ENCODE data around the gene SERF1B.
"Not testable (repeated sequence)": the region's sequence is repeated elsewhere in the genome, so short reads cannot be mapped to it uniquely, and the experiment has no call there.

SERF1B gene

DNA sequence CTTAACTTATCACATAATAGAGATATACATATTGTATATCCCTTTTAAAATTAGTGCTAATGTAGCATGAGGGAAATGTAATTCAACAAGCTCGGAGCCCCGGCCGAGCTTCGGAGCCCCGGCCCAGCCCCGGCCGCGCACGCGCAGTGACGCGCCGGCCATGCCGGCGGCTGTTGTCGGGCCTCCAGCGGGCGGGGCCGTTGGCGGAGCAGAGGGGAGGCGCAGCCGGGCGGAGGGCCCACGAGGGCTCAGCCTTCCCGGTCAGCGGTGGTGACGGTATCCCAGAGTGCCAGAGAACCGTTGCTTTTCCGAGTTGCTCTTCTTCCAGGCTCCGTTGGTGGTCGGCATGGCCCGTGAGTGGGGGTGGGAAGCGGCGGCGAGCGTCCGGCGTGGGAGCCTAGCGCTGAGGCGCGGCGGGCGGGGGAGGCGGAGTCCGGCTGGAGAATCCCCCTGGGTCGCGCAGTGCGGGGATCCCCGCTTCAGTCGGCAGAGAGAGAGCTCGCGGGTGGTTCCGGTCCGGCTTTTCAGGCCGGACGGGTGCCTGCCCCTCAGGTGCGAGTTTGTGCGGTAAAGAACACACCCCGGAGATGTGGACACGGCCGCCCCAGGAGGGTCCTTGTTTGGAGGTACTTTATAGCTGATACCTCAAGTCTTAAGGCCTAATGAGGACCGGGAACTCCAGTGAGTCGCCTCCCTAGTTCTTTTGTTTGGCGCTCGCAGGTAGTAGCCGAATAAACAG is at the start of gene SERF1B:
SERF1B (plus strand) TSS at position 146 of the 739 bp plus-strand sequence; CDS start at position 347, 201 bp downstream.
- DNase-seq (ENCODE audit: low read depth in 2 of 2) = not testable (repeated sequence)

DNA sequence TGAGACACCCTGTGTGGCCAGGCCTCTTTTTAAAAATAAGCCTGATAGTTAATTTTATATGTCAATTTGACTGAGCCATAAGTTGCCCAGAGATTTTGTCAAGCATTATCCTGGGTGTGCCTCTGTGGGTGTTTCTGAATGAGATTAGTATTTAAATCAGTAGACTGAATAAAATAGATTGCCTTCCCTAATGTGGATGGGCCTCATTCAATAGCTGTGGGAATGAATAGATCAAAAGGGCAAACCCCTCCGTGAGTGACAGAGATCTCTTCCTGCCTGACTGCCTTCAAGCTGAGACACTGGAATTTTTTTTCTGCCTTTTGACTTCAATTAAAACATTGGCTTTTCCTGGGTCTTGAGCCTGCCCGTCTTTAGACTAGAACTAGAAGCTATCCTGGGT is 33.3 kb upstream of the SERF1B start:
- DNase-seq (ENCODE audit: low read depth in 2 of 2) = not testable (repeated sequence)

DNA sequence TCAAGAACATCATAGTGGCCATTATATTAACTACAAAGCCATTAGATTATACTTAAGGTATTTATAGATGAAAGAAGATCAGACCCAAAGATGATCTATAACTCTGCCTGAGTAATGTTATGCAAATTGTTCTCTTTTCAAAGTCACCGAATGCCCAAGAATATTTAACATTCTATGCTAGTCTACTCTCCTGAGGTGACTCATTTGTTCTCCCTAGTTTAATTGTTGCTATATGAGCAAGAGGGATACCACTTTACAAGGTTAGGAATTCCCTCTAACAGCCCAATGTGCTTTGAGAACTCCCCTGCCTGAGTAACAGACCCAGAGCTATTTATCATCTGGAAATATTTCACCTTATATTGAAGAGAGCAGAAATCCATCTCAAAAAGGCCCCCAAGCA is 29.5 kb upstream of the SERF1B start:
- DNase-seq (ENCODE audit: low read depth in 2 of 2) = not testable (repeated sequence)

DNA sequence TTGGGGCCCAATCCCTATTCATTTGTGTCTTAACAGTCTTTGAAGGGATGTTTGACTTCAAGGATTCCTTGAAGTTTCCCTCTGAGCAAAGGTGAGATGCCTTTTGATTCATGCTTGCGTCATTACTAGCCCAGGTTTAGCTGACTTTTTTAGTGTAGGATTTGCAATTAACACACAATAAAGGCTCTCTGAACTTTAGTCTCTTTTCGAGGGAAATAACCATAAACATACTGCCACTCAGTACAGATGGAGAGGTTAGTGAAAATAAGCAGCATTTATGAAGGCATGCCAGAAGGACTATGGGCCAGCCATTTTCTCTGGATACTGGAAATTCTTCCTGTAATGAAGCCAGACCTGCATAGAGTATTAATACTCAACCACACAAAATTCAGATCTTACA is 4.4 kb upstream of the SERF1B start:
- not testable (repeated sequence) for DNase-seq (ENCODE audit: low read depth in 2 of 2)

DNA sequence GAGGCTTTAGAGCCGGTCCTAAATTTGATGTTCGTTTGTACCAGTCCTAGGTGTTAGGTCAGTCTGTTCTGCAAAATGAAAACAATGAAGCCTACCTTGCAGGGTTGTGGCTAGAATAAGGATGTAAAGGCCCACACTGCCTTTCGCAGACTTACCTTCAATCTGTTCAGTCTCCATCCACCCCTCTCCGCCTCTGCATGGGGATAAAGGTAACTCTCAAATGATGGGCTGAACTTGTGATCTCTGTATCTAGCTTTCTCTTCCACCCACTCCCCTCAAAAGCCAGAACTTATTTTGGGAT is 744 bp downstream of the SERF1B start:
- DNase-seq (ENCODE audit: low read depth in 2 of 2) = not testable (repeated sequence)

DNA sequence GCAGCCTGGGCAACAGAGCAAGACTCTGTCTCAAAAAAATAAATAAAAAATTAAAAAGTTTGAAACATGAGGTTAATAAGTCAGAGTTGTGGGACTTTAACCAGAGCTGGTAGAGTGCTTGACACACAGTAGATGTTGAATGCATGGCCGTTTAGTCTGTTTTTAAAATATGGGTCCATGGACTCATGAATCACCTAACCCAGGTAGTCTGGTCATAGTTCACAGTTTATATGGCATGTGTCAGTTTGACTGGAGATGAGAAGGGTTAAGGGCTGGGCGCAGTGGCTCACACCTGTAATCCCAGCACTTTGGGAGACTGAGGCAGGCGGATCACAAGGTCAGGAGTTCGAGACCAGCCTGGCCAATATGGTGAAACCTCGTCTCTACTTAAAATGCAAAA is 6.2 kb downstream of the SERF1B start:
- DNase-seq (ENCODE audit: low read depth in 2 of 2) = not testable (repeated sequence)

DNA sequence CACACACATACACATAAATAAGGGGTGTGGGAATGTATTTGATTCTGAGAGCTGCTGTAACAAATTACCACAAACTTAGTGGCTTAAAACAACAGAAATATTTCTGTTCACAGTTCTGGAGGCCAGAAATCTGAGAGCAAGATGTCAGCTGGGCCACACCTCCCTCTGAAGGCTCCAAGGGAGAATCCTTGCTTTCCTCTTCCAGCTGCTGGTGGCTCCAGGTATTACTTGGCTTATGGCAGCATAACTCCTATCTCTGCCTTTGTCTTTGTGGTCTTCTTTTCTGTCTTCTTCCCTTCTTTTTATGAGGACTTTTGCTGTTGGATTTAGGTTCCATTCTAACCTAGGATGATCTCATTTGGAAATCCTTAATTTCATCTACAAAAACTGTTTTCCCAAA is 16.4 kb downstream of the SERF1B start:
- DNase-seq (ENCODE audit: low read depth in 2 of 2) = not testable (repeated sequence)

DNA sequence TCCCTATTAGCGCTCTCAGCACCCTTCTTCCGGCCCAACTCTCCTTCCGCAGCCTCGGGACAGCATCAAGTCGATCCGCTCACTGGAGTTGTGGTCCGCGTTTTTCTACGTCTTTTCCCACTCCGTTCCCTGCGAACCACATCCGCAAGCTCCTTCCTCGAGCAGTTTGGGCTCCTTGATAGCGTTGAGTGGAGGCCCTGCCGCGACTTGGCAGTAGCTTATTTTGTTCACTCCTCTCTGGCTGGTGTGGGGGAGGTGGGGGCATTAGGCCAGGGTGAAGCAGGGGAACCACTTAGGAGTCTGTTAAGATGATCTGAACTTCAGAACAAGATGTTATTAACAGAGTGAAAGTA is 24.7 kb downstream of the SERF1B start:
- DNase-seq (ENCODE audit: low read depth in 2 of 2) = not testable (repeated sequence)

DNA sequence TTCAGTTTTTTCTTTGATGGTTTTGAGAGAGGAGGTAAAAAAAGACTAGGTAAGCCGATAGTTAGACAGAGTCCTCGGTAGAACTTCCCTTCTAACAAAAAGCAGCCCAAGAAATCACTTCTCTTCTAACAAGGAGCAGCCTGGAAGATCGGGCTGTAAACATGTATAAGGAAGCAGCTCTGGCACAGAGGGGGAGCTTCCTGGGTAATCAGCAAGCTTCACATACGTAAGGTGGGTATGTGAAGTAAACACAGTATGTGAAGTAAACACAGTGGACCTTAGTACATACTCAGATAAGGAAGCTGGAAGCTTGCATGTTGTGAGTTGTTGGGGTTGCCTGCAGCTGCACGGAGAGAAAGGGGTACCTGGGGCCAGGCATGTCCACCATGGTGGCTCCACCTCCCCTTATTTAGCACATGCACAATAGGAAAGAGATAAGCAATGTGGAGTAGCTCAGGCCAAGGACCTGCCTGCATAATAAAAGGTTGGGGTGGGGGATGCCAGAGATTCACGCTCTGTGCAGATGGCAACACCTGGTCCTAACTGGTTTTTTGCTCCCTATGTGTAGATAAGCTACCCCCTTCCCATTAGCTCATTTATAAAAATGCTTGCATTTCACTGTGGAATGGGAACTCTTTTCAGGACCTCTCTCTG is 31.4 kb downstream of the SERF1B start:
- DNase-seq (ENCODE audit: low read depth in 2 of 2) = not testable (repeated sequence)

DNA sequence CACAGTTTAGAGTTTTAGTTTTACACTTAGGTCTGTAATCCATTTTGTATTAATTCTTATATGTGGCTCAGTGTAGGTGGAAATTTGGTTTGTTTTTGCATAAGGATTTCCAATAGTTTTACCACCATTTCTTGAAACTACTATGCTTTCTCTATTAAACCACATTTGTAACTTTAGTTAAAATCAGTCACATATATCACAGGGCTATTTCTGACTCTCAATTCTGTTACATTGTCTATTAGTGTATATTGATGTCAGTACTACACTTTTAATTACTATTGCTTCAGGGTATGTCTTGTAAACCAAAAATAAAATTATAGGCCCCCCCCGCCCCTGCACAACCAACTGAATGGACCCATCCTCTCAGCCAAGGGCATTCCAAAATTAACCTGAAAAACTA is 32.1 kb downstream of the SERF1B start:
- DNase-seq (ENCODE audit: low read depth in 2 of 2) = not testable (repeated sequence)

DNA sequence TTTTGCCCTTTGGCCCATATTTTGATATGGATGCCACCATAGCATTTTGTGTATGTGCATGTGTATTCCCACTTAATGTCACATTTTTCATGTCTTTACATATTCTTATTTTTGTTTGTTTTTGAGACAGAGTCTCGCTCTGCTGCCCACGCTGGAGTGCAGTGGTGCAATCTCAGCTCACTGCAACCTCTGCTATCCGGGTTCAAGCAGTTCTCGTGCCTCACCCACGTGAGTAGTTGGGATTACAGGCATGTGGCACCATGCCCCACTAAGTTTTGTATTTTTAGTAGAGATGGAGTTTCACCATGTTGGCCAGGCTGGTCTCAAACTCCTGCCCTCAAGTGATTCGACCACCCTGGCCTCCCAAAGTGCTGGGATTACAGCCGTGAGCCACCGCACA is 52.6 kb downstream of the SERF1B start:
- DNase-seq (ENCODE audit: low read depth in 2 of 2) = not testable (repeated sequence)

DNA sequence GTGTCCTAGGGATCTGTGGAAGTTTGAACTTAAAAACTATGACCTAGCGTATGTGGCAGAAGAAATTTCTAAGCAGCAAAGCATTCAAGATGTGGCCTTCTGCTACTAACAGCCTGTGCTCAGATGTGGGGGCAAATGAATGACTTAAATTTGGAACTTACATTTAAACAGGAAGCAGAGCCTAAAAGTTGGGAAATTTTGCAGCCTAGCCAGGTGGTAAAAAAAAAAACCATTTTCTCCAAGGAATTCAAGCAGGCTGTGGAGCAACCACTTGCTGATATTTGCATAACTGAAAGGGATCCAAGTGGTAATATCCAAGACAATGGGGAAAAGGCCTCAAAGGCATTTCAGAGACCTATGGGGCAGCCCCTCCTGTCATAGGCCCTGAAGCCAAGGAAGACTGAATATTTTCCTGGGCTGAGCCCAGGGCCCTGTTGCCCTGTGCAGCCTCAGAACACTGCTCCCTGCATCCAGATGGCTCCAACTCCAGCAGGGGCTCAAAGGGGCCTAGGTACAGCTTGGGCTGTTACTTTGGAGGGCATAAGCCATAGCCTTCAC is 63.9 kb downstream of the SERF1B start:
- not testable (repeated sequence) for DNase-seq (ENCODE audit: low read depth in 2 of 2)

DNA sequence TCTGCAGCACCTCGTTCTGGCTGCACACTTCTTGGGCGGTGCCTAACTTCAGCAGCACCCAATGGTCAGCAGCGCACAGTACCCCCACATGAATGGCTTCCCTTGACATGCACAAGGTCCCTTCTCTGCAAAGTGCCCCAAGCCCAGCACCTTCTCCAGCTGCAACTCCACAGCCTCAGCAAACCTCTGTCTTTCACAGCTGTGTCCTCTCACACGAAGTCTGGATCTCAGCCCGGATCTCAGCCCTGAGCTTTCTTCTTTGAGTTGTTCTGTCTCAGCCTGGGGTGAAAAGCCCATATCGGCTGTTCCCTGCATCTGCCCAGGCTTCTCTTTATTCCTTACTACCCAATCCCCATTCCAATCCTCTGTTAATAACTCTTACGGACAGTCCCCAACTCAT is 66.7 kb downstream of the SERF1B start:
- not testable (repeated sequence) for DNase-seq (ENCODE audit: low read depth in 2 of 2)
